GDM1 (cell line): ENCODE data around the gene UIMC1.
A peak's percentile ranks its signal among the peaks of the same experiment; 100 is the strongest.
"Not testable (repeated sequence)": the region's sequence is repeated elsewhere in the genome, so short reads cannot be mapped to it uniquely, and the experiment has no call there.

Experiments used
- DNase-seq: peaks from one replicate; lab custom pipeline; 2025; lab: John Stamatoyannopoulos, UW

The UIMC1 gene

GRCh38 chr5:177006265-177006972 is at the start of gene UIMC1:
TSS of gene UIMC1 (minus strand) at chr5:177006779. CDS start at chr5:176982615, 24,164 bp downstream.
- peak; percentile 90 for DNase-seq

- DNase-seq, result no peak
Observed at GRCh38 chr5:177049285-177049684, 42.7 kb upstream of the UIMC1 start.

DNA sequence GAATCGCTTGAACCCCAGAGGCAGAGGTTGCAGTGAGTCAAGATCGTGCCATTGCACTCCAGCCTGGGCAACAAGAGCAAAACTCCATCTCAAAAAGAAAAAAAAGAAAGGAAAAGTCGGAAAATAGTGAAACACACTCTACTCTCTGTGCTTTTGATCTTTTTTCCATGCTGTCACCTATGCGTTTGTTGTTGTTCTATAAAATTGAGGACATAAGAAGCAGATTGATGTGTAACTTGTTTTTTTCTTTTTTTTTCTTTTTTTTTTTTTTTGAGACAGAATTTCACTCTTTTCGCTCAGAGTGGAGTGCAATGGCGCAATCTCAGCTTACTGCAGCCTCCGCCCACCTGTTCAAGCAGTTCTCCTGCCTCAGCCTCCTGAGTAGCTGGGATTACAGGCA is 42.0 kb upstream of the UIMC1 start:
- DNase-seq, result not testable (repeated sequence)

DNA sequence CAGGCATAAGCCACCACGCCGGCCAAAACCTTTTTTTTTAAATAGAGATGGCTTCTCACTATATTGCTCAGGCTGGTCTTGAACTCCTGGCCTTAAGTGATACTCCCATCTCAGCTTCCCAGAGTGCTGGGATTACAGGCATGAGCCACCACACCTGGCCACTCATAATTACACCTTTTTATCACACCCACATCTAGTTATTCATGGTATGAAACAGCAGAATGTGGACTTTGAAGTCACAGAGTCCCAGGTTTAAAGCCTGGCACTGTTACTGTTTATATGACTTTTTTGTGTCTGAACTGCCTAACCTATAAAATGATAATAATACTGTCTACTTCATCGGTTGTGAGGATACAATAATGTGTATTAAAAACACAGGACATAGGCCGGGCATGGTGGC is 39.1 kb upstream of the UIMC1 start:
- DNase-seq, result no peak

- DNase-seq, result no peak
Observed at GRCh38 chr5:177044641-177045040, 38.1 kb upstream of the UIMC1 start.

DNA sequence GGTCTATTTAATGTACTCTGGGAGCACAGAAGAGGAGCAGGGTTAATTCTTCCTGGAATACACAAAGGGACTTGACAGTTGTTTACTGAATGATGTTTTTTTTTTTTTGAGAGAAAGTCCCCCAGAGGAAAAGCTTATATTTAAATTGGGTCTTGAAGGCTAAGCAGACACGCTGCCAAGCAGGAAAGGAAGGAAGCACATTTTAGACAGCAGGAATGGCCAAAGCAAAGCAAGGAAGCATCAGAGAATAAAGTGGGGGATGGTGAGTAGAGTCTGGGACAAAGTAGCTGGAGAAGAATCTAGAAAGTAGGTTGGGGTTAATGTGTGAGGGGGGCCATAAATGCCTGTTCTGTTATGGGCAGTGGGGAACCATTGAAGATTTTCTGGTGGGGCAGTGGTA is 37.4 kb upstream of the UIMC1 start:
- no peak for DNase-seq

DNA sequence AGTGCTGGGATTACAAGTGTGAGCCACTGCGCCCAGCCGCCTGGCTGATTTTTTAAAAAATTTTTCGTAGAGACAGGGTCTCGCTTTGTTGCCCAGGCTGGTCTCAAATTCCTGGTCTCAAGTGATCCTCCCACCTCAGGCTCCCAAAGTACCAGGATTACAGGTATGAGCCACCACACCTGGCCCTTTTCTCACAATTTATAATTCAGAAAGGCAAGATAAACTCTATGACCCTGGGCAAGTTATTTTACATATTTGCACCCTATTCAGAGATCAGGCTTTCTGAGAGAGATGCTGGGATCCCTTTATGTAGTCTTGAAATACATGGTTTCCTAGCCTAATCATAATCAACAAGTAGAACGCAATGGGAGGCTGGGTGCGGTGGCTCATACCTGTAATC is 36.5 kb upstream of the UIMC1 start:
- no peak for DNase-seq

DNA sequence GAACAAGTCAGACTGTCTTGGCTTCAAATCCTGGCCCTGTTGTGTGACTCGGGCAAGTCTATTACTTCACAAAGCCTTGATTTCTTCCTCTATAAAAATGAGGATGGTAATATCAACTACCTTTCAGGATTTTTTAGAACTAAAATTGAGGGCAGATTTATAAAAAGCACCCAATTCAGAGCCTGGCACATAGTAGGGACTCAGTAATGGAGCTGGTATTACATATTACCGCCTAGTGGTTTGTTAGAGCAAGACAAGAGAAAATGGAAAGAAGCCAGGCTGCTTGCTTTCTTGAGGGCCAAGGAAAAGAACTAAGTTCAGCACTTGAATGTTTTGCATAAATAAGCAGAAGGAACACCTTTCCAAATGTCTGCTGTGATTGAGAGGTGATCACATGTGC is 35.4 kb upstream of the UIMC1 start:
- DNase-seq, result no peak

DNA sequence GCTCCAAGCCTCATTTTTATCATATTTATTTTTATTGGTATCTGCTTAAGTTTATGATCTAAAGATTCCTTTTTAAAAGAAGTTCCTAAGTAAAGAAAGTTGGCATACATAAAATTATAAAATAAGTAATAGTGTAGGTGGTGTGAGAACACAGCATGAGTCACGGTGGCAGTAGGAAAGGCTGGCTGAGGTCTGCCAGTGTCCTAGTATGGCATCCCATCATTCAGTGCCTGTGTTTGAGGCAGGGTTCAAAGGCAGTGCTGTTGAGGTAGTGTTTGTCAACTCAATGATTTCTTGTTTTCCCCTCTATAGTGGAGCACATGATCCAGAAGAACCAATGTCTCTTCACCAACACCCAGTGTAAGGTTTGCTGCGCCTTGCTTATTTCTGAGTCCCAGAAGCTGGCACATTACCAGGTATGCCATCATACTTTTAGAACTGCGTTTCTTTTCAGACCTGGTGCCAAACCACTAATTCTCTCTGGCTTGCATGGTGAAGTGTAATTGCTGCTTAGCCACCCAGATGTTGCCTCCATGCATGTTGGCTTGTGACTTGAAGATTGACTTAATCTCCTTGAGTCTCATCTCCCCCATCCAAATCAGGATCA is 34.3 kb upstream of the UIMC1 start:
- DNase-seq, result no peak

GRCh38 chr5:177036921-177037320 is 30.3 kb upstream of the UIMC1 start:
- DNase-seq, result no peak

DNA sequence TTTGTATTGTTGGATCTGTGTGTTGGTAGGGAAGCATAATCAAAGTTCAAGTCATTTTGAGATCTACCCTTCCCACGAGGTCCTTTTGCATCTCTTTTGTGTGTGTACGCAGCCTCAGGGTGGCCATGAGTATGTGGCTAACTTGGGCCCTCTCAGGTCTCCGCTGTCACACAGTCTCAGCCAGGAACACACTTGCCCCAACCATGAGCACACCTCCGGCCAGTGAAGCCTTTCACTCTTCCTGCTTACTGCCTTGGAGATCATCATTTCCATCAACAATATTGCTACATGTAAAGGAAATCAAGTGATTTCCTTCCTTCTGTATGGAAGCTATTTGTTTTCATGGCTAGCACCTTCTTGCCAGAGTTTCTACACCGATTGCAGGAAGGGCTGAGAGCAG is 29.9 kb upstream of the UIMC1 start:
- DNase-seq, result no peak

DNA sequence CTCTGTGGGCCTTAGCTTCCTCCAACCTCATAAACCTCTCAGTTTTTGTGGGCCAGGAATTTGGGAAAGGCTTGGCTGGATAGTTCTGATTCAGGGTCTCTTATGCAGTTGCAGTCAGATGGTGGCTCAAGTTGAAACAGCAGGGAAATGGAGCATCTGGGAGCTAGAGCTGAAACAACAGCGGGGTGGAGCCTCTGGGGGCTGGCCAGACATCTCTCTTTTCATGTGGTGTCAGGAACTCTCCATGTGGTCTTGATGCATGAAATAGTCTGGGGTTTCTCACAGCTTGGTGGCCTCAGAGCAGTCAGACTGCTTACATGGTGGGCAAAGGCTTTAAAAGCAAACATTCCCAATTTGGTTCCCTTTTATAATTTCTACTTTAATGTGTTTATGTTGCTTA is 29.4 kb upstream of the UIMC1 start:
- DNase-seq, result no peak

DNA sequence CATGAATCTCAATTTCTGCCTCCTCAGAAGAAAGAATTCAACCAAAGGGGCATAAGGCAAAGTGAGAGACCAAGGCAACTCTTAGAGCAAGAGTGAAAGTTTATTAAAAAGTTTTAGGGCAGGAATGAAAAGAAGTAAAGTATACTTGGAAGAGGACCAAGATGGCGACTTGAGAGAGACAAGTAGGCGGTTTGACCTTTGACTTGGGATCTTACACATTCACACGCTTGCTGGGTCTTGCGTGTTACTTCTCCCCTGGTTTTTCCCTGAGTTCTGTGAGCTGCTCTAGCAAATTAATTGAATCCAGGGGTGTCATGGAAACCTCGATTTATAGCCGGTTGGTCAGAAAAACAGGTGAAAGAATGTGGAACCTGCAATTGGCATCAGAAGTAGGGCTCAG is 22.9 kb upstream of the UIMC1 start:
- DNase-seq, result no peak

- DNase-seq, result no peak
Observed at GRCh38 chr5:177027665-177028064, 21.1 kb upstream of the UIMC1 start.

DNA sequence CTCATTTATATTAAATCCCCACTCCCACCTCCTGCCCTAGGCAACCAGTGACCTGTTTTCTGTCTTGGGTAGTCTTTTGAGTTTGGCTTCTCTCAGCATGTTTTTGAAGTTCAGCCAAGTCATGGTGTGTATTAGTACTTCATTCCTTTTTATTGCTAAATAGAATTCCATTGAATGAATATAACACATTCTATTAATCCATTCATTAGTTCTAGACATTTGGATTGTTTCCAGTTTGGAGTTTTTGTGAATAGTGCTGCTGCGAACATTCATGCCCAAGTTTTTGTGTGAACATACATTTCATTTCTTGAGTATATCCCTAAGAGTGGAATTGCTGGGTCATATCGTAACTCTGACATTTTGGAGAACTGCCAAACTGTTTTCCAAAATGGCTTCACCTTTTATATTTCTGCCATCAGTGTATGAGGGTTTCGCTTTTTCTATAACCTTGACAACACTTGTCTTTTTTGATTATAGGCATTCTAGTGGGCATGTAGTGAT is 18.6 kb upstream of the UIMC1 start:
- DNase-seq, result no peak

DNA sequence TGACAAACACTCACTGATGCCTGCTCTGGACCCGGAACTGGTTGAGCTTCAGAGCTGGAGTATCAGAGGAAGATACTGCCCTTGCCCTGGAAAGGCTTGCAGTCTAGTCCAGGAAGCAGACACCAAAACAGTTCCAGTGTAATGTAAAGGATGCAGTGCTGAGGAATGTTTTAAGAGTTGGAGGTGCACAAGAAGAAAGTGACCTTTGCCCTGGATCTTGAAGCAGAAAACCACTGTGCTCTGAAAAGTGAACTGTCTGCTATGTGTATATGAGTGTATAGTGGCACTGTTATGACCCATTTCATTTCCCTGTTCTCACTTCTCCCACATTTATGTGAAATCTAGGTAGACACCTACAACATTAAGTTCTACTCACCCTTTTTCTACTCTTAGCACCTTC is 18.0 kb upstream of the UIMC1 start:
- no peak for DNase-seq

GRCh38 chr5:177023303-177023664 is 16.7 kb upstream of the UIMC1 start:
- no peak for DNase-seq

DNA sequence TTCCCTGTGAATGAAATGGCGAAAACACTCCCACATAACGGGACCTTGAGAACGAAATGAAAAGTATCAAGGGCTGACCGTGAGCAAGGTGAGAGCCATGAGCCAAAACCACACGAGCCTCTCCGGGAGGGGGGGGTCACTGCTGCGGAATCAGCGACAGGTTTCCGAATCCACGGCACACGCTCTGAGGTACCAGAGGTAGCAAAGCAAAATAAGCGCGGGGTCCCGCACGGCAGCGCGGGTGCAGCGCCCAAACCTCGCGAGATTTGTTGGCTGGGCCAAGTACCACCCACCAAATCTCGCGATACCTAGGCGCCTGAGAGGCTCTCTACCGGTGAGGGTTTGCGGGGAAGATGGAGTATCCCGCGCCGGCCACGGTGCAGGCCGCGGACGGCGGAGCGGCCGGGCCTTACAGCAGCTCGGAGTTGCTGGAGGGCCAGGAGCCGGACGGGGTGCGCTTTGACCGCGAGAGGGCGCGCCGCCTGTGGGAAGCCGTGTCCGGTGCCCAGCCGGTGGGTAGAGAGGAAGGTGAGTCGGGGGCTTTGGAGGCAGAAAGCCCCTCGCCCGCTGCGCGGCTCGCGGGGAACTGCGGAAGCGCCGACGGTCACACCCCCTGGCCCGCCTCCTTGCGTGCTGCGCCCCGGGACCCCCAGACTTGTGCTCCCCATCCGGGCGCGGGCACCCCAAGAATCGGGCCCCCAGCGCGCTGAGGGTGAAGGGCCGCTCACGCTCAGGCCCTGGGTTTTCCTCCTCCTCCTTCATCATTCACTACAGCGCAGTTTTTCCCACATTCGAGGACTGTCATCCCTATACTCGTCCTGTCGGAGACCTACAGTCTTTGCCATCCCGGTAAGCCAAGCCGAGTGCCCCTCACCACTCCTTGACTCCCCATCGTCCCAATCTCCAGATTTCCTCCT is 16.1 kb upstream of the UIMC1 start, which contains the start of gene ZNF346:
ZNF346 (plus strand) TSS at position 311 of the 917 bp plus-strand sequence; CDS start at position 354, 43 bp downstream.
- peak; percentile 86 for DNase-seq

- no peak for DNase-seq
Observed at GRCh38 chr5:177020033-177020432, 13.5 kb upstream of the UIMC1 start.

GRCh38 chr5:177018341-177018740 is 11.8 kb upstream of the UIMC1 start:
- DNase-seq, result no peak

DNA sequence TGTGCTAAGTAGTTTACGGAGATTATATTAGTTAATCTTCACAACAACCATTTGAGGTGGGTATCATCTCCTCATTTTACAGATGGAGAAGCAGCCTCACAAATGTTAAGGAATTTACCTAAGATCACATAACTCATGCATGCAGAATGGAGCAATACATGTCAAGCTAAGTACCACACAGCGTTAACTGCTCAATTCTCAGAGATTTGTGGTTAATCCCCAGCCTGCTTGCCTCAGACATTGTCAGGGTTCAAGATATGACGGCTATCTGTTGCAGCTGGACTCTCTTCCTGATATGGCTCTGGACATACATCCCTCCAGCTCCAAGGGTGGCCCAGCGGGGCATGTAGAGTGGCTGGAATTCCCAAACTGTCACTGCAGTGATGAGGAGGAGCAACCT is 8.6 kb upstream of the UIMC1 start:
- DNase-seq, result no peak

GRCh38 chr5:177010153-177010552 is 3.6 kb upstream of the UIMC1 start:
- no peak for DNase-seq

DNA sequence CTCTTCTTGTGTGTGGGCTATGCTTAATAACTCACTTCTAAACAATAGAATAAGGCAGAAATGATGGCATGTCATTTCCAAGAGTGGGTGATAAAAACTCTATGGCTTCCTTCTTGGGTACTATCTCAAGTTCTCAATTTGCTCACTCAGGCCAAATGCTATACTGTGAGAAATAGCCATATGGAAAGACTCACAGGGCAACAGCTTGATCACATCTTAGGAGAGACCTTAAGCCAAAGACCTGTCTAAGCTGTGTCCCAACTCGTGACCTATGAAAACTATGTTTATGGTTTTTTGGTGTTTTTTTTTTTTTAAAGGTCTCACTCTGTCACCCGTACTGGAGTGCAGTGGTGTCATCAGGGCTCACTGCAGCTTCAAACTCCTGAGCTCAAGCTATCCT is 2.1 kb upstream of the UIMC1 start:
- no peak for DNase-seq
